SK-N-SH (cell line): ENCODE results near the gene OPCML. TPM values are rescaled to one million over a fixed set of nuclear protein-coding genes. Genes with fewer than 3 reads are reported as not detected.

Source experiments
- CTCF ChIA-PET: fragments of 300-600, 350-600 bp; formaldehyde crosslinking; extraction: SDS; loops from one replicate; lab custom pipeline; 2021; lab: Yijun Ruan, JAX
- POLR2A ChIA-PET: fragments of 350-600 bp; sonication (Branson Sonifier 250); formaldehyde crosslinking; extraction: SDS; loops from one replicate; lab custom pipeline; 2020; ENCODE audit warnings: antibody characterized with exemption, inconsistent platforms; lab: Yijun Ruan, JAX
- DNase-seq: peaks from one replicate; pipeline ENCODE4 v3.0.0; 2012
- H2AFZ ChIP-seq: fragments of 200-600 bp; sonication (generic); 2 replicates; pipeline ENCODE4 v1.8.1; 2016; ENCODE audit warnings: antibody characterized with exemption, mild to moderate bottlenecking, low read depth
- H3F3A ChIP-seq: fragments of 200-600 bp; sonication (generic); replicated peaks from 2 replicates; pipeline ENCODE3; 2016; ENCODE audit warnings: antibody characterized with exemption, mild to moderate bottlenecking; ENCODE audit not compliant: insufficient read depth
- H3K27ac ChIP-seq, 2 experiments: fragments of 200-500 bp in 1 of 2; fragments of 200-600 bp in 1 of 2; sonication (Bioruptor generic) in 1 of 2; sonication (generic), shearing (Covaris generic) in 1 of 2; 2 replicates each; pipeline versions ENCODE4 v1.5.1 to v1.6.1; 2014 to 2016; ENCODE audit warnings: low read depth in 2 of 2, inconsistent platforms in 1 of 2, low read length in 1 of 2, mild to moderate bottlenecking in 1 of 2, mixed read lengths in 1 of 2
- H3K27me3 ChIP-seq: fragments of 200-600 bp; sonication (generic), shearing (Covaris generic); 2 replicates; pipeline ENCODE4 v1.6.1; 2016; ENCODE audit warnings: mixed run types; ENCODE audit not compliant: insufficient read depth
- H3K36me3 ChIP-seq, 2 experiments: fragments of 200-500 bp in 1 of 2; fragments of 200-600 bp in 1 of 2; sonication (Bioruptor generic) in 1 of 2; sonication (generic) in 1 of 2; replicated peaks in 1 of 2; 2 replicates each; pipeline versions ENCODE3 to v1.5.1; 2014 to 2016; ENCODE audit warnings: low read length in 1 of 2, mild to moderate bottlenecking in 1 of 2; ENCODE audit not compliant: insufficient read depth in 2 of 2, control insufficient read depth in 1 of 2
- H3K4me1 ChIP-seq, 2 experiments: fragments of 200-500 bp in 1 of 2; fragments of 200-600 bp in 1 of 2; sonication (Bioruptor generic) in 1 of 2; sonication (generic), shearing (Covaris generic) in 1 of 2; 2 replicates each; pipeline versions ENCODE4 v1.5.1 to v1.6.1; 2014 to 2016; ENCODE audit warnings: low read depth in 1 of 2, low read length in 1 of 2, mixed run types in 1 of 2; ENCODE audit not compliant: insufficient read depth in 2 of 2, control insufficient read depth in 1 of 2
- H3K4me2 ChIP-seq: fragments of 200-600 bp; sonication (generic), shearing (Covaris generic); 2 replicates; pipeline ENCODE4 v1.6.1; 2017; ENCODE audit warnings: mixed run types
- H3K4me3 ChIP-seq, 2 experiments: fragments of 200-500 bp in 1 of 2; fragments of 200-600 bp in 1 of 2; sonication (Bioruptor generic) in 1 of 2; sonication (generic), shearing (Covaris generic) in 1 of 2; 2 replicates each; pipeline versions ENCODE4 v1.5.1 to v1.8.1; 2014 to 2016; ENCODE audit warnings: low read depth in 2 of 2, inconsistent platforms in 1 of 2, low read length in 1 of 2, mild to moderate bottlenecking in 1 of 2, mixed read lengths in 1 of 2, moderate library complexity in 1 of 2
- H3K79me2 ChIP-seq: fragments of 200-600 bp; sonication (generic); 2 replicates; pipeline ENCODE4 v1.8.1; 2017; ENCODE audit warnings: mild to moderate bottlenecking; ENCODE audit not compliant: insufficient read depth
- H3K9ac ChIP-seq: fragments of 200-600 bp; sonication (generic); 2 replicates; pipeline ENCODE4 v1.6.1; 2017; ENCODE audit warnings: mixed run types
- H3K9me2 ChIP-seq: fragments of 200-600 bp; sonication (generic); 2 replicates; pipeline ENCODE4 v1.6.1; 2017; ENCODE audit warnings: mixed run types
- H3K9me3 ChIP-seq: fragments of 200-600 bp; sonication (generic); 2 replicates; pipeline ENCODE4 v1.6.1; 2017; ENCODE audit warnings: mixed run types, mild to moderate bottlenecking, moderate library complexity
- H4K20me1 ChIP-seq: fragments of 200-600 bp; sonication (generic); 2 replicates; pipeline ENCODE4 v1.6.1; 2017; ENCODE audit warnings: mild to moderate bottlenecking, mixed run types; ENCODE audit not compliant: insufficient read depth
- CHD2 ChIP-seq: fragments of 150-350 bp; IDR thresholded peaks from 2 replicates; pipeline ENCODE4 v1.6.1; 2018; ENCODE audit warnings: low read length; ENCODE audit not compliant: partially characterized antibody
- CTCF ChIP-seq: fragments of 200-600 bp; sonication (generic); IDR thresholded peaks from 2 replicates; pipeline ENCODE4 v1.6.1; 2017; ENCODE audit warnings: antibody characterized with exemption, mild to moderate bottlenecking, moderate library complexity
- FOSL2 ChIP-seq: IDR thresholded peaks from 2 replicates; pipeline ENCODE4 v1.4.0; 2012; ENCODE audit warnings: low read depth, mild to moderate bottlenecking, moderate library complexity, borderline replicate concordance
- FOXM1 ChIP-seq: IDR thresholded peaks from 2 replicates; pipeline ENCODE4 v1.4.0; 2012; ENCODE audit warnings: low read depth, mild to moderate bottlenecking
- GABPA ChIP-seq: IDR thresholded peaks from 2 replicates; pipeline ENCODE4 v1.4.0; 2012; ENCODE audit warnings: low read depth, mild to moderate bottlenecking
- IRF3 ChIP-seq: fragments of 150-350 bp; IDR thresholded peaks from 2 replicates; pipeline ENCODE4 v1.6.1; 2016; ENCODE audit warnings: mild to moderate bottlenecking, low read depth, low read length
- JUND ChIP-seq: IDR thresholded peaks from 2 replicates; pipeline ENCODE4 v1.4.0; 2012
- RAD21 ChIP-seq: IDR thresholded peaks from 2 replicates; pipeline ENCODE4 v1.6.1; 2012; ENCODE audit warnings: mild to moderate bottlenecking, low read length
- TAF1 ChIP-seq: IDR thresholded peaks from 2 replicates; pipeline ENCODE4 v1.6.1; 2012; ENCODE audit warnings: low read depth, mild to moderate bottlenecking, low read length, moderate library complexity, borderline replicate concordance
- TEAD4 ChIP-seq: IDR thresholded peaks from 2 replicates; pipeline ENCODE4 v1.4.0; 2012; ENCODE audit warnings: mild to moderate bottlenecking, borderline replicate concordance; ENCODE audit not compliant: insufficient read depth
- USF1 ChIP-seq: IDR thresholded peaks from 2 replicates; pipeline ENCODE4 v1.4.0; 2012; ENCODE audit warnings: low read depth, borderline replicate concordance
- USF2 ChIP-seq: fragments of 150-350 bp; IDR thresholded peaks from 2 replicates; pipeline ENCODE4 v1.6.1; 2017; ENCODE audit warnings: antibody characterized with exemption, low read length, low read depth, borderline replicate concordance
- ZBTB33 ChIP-seq: IDR thresholded peaks from 2 replicates; pipeline ENCODE4 v1.4.0; 2012; ENCODE audit warnings: low read depth, borderline replicate concordance
- WGBS: methylation state at CpG from one replicate; pipeline ENCODE4 v1.1.6; 2017; ENCODE audit warnings: low lambda C conversion rate; 5-methylcytosine and 5-hydroxymethylcytosine counted together
- polyA plus RNA-seq, 3 experiments: library from polyadenylated mRNA; depleted of rRNA; stranded (reverse); fragments of >200 nt; gene quantifications; 2 replicates each; pipeline ENCODE4 v1.2.3, GENCODE V29; 2012

Gene OPCML
- polyA plus RNA-seq, 1 of the 3 experiments (the other 2 are of a cell fraction) = not detected

- no peaks in the 10 kb centered on the region for H3K9me2 ChIP-seq
- H3F3A ChIP-seq = no peaks in the 10 kb centered on the region
- no peak for DNase-seq
- no peak overlapping the region for H3K9ac ChIP-seq
- H2AFZ ChIP-seq = no peak overlapping the region
- ChIA-PET POLR2A (no interaction called here), CTCF (no interaction called here)
- no peaks in the 10 kb centered on the region for H3K27me3 ChIP-seq
- H3K79me2 ChIP-seq = no peaks in the 10 kb centered on the region
- H3K4me2 ChIP-seq = no peak overlapping the region
- peaks cover 0 to 3% of the 10 kb centered on the region in 2 experiments; a peak in 2 of 4 replicates for H3K4me1 ChIP-seq
- no peak overlapping the region for H3K27ac ChIP-seq
- no peaks in the 10 kb centered on the region for H4K20me1 ChIP-seq
- no peaks in the 10 kb centered on the region for H3K36me3 ChIP-seq
- 55% methylated on average over 3 of the region's 3 CpGs for WGBS
- no peaks in the 10 kb centered on the region for H3K9me3 ChIP-seq
- no peak overlapping the region for H3K4me3 ChIP-seq
- no peak for TF ChIP-seq FOSL2
- no peak for TF ChIP-seq GABPA
- TF ChIP-seq USF1 = no peak
- no peak for TF ChIP-seq ZBTB33
- TF ChIP-seq TAF1 = no peak
- TF ChIP-seq USF2 = no peak
Measured at GRCh38 chr11:132855516-132855915, 676.8 kb downstream of the OPCML start.

- Histone ChIP-seq H3K27ac (no peak overlapping the region), H3K9ac (no peak overlapping the region), H2AFZ (no peak overlapping the region), H3K27me3 (no peaks in the 10 kb centered on the region), H3K79me2 (no peaks in the 10 kb centered on the region), H3K4me3 (no peak overlapping the region), H3K9me2 (no peaks in the 10 kb centered on the region), H3K4me2 (no peak overlapping the region), H3K36me3 (no peaks in the 10 kb centered on the region), H3F3A (no peaks in the 10 kb centered on the region), H3K4me1 (no peaks in the 10 kb centered on the region), H3K9me3 (no peaks in the 10 kb centered on the region), H4K20me1 (no peaks in the 10 kb centered on the region)
- TF ChIP-seq FOXM1 = no peak
- TF ChIP-seq TAF1 = no peak
- no peak for TF ChIP-seq CHD2
- no peak for TF ChIP-seq ZBTB33
- TF ChIP-seq TEAD4 = no peak
- no peak for TF ChIP-seq JUND
- no peak for TF ChIP-seq IRF3
- TF ChIP-seq CTCF = no peak
- no peak for TF ChIP-seq RAD21
- no peak for TF ChIP-seq GABPA
- ChIA-PET POLR2A (no interaction called here), CTCF (no interaction called here)
- 40% methylated on average over 3 of the region's 3 CpGs for WGBS
- no peak for DNase-seq
Measured at GRCh38 chr11:132853886-132854285, 678.4 kb downstream of the OPCML start.
